K562 (cell line): ENCODE measurements around the gene CAMSAP3.

Experiments used
- ATF1 ChIP-seq, 2 experiments: fragments of 450-650 bp in 1 of 2; IDR thresholded peaks; 2 replicates each; pipeline ENCODE4 v1.6.1; 2016; ENCODE audit warnings: missing compliant biosample characterization in 1 of 2, missing genetic modification characterization in 1 of 2
- CREM ChIP-seq: IDR thresholded peaks from 2 replicates; pipeline ENCODE4 v1.6.1; 2014; ENCODE audit warnings: antibody characterized with exemption, low read depth
- GABPA ChIP-seq: fragments of 200-800 bp; sonication (Bioruptor generic); conservative IDR thresholded peaks from 2 replicates; pipeline ENCODE4 v1.6.1; 2016; ENCODE audit warnings: low read depth, missing genetic modification characterization, missing compliant biosample characterization
- RNF2 ChIP-seq: sonication (generic); IDR thresholded peaks from 2 replicates; pipeline ENCODE4 v1.6.1; 2016
- ZNF140 ChIP-seq: fragments of 250-450 bp; sonication (Bioruptor Pico); IDR thresholded peaks from 2 replicates; pipeline ENCODE4 v1.8.0; 2021; ENCODE audit warnings: moderate library complexity, mild to moderate bottlenecking, inconsistent platforms
- ZNF780A ChIP-seq: fragments of 250-450 bp; sonication (Bioruptor Pico); IDR thresholded peaks from 2 replicates; pipeline ENCODE4 v1.5.0; 2021; ENCODE audit warnings: mild to moderate bottlenecking

DNA sequence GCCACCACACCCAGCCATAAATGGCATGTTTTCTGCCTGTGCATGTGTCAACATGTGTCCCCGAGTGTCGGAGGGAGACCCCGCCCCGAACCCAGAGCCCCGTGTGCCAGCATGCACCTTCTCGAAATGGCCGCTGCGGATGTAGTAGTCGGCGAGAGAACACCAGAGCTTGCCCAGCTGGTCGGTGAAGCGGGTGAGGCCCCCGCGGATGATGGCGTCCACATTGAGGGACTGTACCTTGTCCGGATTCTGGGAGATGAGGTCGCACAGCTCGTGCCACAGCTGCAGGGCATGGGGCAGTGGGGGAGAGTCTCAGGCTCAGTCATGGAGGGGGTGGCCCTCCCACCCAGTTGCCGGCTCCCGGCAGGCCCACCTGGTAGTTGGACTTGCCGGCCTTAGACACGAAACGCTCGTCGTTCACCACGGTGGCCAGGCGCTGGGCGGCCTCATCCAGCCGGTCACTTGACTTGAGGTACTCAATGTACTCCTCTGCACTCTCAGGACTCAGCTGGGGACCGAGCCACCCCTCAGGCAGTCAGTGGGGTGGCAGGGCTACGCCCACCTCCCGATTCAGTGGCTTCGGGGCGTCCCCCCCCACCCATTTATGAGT, 30.2 kb downstream of the CAMSAP3 start:
- TF ChIP-seq GABPA (tag) (no peak), RNF2 (no peak), CREM (no peak), ATF1 (CRISPR knock-in tag; IDR thresholded peaks at IDR 0.05) (no peak), ATF1 (tag; IDR thresholded peaks at IDR 0.05) (no peak), ZNF140 (no peak), ZNF780A (CRISPR knock-in tag) (no peak)
